ENCODE measurements around the gene MARCHF10. TPM values are rescaled to one million over a fixed set of nuclear protein-coding genes. Genes with fewer than 3 reads are reported as not detected.
A peak's percentile ranks its signal among the peaks of the same experiment; 100 is the strongest.

Gene MARCHF10
- total and polyA plus RNA-seq, 4 donors = not detected

DNA sequence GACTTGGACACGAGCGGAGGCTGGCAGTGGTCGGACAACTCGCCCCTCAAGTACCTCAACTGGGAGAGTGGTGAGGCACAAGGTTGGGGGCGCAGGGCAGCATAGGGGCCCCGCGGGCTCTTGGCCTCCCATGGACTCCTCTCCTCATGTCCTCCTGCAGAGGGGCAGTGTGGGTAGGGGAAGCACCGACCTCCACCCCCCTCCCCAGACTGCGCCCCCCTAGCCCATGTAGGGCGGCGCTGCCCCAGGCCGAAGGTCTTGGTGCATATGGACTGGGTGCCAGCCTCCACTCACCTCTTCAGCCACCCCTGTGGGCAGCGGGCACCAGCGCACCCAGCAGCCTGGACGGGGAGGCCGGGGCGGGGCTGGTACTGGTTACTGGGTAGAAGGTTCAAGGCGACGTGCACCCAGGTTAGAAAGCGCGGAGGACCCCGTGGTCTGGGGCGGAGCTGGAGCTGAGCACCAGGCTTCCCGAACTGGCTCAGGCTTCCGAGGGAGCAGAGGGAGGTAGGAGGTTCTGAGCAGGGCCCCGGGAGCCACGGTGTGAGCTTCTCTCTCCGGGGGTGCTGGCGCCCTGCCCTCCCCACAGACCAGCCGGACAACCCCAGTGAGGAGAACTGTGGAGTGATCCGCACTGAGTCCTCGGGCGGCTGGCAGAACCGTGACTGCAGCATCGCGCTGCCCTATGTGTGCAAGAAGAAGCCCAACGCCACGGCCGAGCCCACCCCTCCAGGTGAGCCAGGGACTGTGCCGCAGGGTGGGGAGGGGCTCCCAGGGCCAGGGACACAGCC, 141.1 kb downstream of the MARCHF10 start:
- Histone ChIP-seq H3K27ac (ENCODE audit: low read depth in 1 of 2, low read length in 2 of 2) (no peak overlapping the region), H3K4me3 (ENCODE audit: low read length in 2 of 2) (no peak overlapping the region), H3K9me3 (ENCODE audit: control insufficient read depth, low read length) (no peaks in the 10 kb centered on the region), H3K36me3 (ENCODE audit: control insufficient read depth in 1 of 2, insufficient read depth in 2 of 2, low read length in 1 of 2) (no peaks in the 10 kb centered on the region), H3K4me1 (ENCODE audit: control insufficient read depth in 1 of 2, insufficient read depth in 2 of 2, low read length in 2 of 2) (no peaks in the 10 kb centered on the region), H3K27me3 (ENCODE audit: control insufficient read depth in 1 of 2, insufficient read depth in 2 of 2, low read length in 1 of 2) (no peaks in the 10 kb centered on the region)
- DNase-seq (peak in 1 of 2 donors; percentile 67), ATAC-seq (ENCODE audit: low FRiP score) (no peak)
- intact Hi-C loops (cut with DNase I) = no loop called here
- WGBS, 2 donors = 88 to 90% methylated on average over 38 to 40 of the region's 40 CpGs

DNA sequence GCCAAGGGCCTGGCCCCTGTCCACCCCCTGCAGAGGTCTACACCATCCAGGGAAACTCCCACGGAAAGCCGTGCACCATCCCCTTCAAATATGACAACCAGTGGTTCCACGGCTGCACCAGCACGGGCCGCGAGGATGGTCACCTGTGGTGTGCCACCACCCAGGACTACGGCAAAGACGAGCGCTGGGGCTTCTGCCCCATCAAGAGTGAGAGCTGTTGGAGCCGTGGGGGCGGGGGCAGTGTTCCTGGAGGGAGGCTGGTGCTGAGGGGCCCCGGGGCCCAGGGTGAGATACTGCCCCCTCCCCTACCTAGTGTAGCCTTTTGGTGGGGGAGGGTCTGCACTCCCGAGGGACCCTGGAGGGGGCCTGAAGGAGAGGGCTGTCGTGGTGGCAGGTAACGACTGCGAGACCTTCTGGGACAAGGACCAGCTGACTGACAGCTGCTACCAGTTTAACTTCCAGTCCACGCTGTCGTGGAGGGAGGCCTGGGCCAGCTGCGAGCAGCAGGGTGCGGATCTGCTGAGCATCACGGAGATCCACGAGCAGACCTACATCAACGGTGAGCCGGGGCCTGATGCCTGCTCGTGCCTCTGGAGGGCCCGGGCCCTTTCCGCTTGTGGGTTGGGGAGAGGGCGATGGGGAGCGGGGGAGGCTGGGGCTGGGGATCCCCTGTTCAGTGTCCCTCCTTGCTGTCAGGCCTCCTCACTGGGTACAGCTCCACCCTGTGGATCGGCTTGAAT, 141.9 kb downstream of the MARCHF10 start:
- intact Hi-C loops (cut with DNase I) = no loop called here
- DNase-seq (peak in 1 of 2 donors; percentile 67), ATAC-seq (ENCODE audit: low FRiP score) (no peak)
- no peaks in the 10 kb centered on the region for H3K36me3 ChIP-seq (ENCODE audit: control insufficient read depth in 1 of 2, insufficient read depth in 2 of 2, low read length in 1 of 2)
- no peaks in the 10 kb centered on the region for H3K9me3 ChIP-seq (ENCODE audit: control insufficient read depth, low read length)
- H3K27me3 ChIP-seq (ENCODE audit: control insufficient read depth in 1 of 2, insufficient read depth in 2 of 2, low read length in 1 of 2) = no peaks in the 10 kb centered on the region
- H3K4me3 ChIP-seq (ENCODE audit: low read length in 2 of 2) = no peak overlapping the region
- no peak overlapping the region for H3K27ac ChIP-seq (ENCODE audit: low read depth in 1 of 2, low read length in 2 of 2)
- 77 to 83% methylated on average over 30 of the region's 30 CpGs for WGBS, 2 donors
- H3K4me1 ChIP-seq (ENCODE audit: control insufficient read depth in 1 of 2, insufficient read depth in 2 of 2, low read length in 2 of 2) = no peaks in the 10 kb centered on the region

DNA sequence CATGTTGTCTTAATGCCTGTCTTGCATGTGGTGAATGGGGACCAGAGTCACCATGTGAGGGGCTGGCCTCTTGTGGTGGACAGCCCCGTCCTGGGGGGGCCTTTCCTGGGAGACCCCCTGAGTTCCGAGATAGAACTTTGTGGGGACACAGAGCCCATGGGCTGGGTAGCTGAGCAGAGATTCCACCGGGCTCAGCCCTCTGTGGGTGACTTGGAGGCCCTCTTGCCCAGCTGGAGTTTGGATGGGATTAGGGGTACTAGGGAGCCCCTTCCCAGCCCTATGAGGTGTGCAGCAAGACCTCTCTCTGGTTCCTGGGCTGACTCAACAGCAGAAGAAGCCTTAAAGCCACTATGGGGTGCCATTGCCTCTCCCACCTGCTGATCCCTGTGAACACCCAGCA, 142.5 kb downstream of the MARCHF10 start:
- 86 to 87% methylated on average over 3 of the region's 3 CpGs for WGBS, 2 donors
- DNase-seq = peak in 1 of 2 donors; percentile 53
- Histone ChIP-seq H3K36me3 (ENCODE audit: control insufficient read depth in 1 of 2, insufficient read depth in 2 of 2, low read length in 1 of 2) (no peaks in the 10 kb centered on the region), H3K9me3 (ENCODE audit: control insufficient read depth, low read length) (no peaks in the 10 kb centered on the region), H3K27ac (ENCODE audit: low read depth in 1 of 2, low read length in 2 of 2) (no peak overlapping the region), H3K4me3 (ENCODE audit: low read length in 2 of 2) (no peak overlapping the region), H3K4me1 (ENCODE audit: control insufficient read depth in 1 of 2, insufficient read depth in 2 of 2, low read length in 2 of 2) (no peaks in the 10 kb centered on the region), H3K27me3 (ENCODE audit: control insufficient read depth in 1 of 2, insufficient read depth in 2 of 2, low read length in 1 of 2) (no peaks in the 10 kb centered on the region)
- intact Hi-C loops (cut with DNase I) = no loop called here
- no peak for ATAC-seq (ENCODE audit: low FRiP score)

DNA sequence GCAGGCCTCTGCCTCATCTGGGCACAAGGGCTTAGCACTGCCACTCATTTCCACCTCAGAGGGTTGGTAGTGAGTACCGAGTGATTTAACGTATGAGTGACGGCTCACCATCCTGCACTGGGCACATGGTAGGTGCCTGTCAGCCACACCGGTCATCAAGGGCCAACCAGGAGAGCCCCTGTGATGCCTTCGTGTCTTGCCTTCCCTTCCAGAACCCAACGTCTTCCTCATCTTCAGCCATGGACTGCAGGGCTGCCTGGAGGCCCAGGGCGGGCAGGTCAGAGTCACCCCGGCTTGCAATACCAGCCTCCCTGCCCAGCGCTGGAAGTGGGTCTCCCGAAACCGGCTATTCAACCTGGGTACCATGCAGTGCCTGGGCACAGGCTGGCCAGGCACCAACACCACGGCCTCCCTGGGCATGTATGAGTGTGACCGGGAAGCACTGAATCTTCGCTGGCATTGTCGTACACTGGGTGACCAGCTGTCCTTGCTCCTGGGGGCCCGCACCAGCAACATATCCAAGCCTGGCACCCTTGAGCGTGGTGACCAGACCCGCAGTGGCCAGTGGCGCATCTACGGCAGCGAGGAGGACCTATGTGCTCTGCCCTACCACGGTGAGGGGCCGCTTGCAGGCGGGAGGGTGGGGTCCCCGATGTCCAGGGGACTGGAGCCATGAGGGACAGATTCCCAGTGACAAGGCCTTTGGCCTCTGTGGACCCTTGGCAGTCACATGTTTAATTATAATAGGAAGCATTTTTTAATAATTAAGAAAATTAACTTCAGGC, 143.6 kb downstream of the MARCHF10 start:
- Histone ChIP-seq H3K4me3 (ENCODE audit: low read length in 2 of 2) (no peak overlapping the region), H3K36me3 (ENCODE audit: control insufficient read depth in 1 of 2, insufficient read depth in 2 of 2, low read length in 1 of 2) (no peaks in the 10 kb centered on the region), H3K9me3 (ENCODE audit: control insufficient read depth, low read length) (no peaks in the 10 kb centered on the region), H3K27ac (ENCODE audit: low read depth in 1 of 2, low read length in 2 of 2) (no peak overlapping the region), H3K27me3 (ENCODE audit: control insufficient read depth in 1 of 2, insufficient read depth in 2 of 2, low read length in 1 of 2) (no peaks in the 10 kb centered on the region), H3K4me1 (ENCODE audit: control insufficient read depth in 1 of 2, insufficient read depth in 2 of 2, low read length in 2 of 2) (no peaks in the 10 kb centered on the region)
- no peak for ATAC-seq (ENCODE audit: low FRiP score)
- intact Hi-C loops (cut with DNase I) = no loop called here
- peak in 1 of 2 donors; percentile 52 for DNase-seq
- WGBS, 2 donors = 88 to 93% methylated on average over 25 of the region's 25 CpGs

DNA sequence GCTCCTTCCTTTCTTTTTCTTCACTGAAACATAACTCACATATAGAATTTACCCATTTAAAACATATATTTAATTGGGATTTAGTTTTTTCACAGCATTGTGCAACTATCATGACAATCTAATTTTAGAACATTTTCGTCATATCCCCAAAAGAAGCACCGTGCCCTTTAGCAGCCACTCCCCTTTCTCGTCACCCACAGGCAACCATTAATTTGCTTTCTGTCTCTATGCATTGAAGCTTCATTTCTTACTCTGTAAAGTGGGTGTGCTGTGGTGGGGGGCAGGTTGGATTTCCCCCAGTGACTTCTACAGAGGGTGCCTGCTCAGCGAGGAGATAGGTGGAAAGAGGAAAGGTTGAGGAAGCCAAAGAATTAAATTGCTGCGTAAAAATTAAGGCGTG, 144.8 kb downstream of the MARCHF10 start:
- DNase-seq (no peak), ATAC-seq (ENCODE audit: low FRiP score) (no peak)
- Histone ChIP-seq H3K9me3 (ENCODE audit: control insufficient read depth, low read length) (no peaks in the 10 kb centered on the region), H3K27me3 (ENCODE audit: control insufficient read depth in 1 of 2, insufficient read depth in 2 of 2, low read length in 1 of 2) (no peaks in the 10 kb centered on the region), H3K4me1 (ENCODE audit: control insufficient read depth in 1 of 2, insufficient read depth in 2 of 2, low read length in 2 of 2) (no peaks in the 10 kb centered on the region), H3K36me3 (ENCODE audit: control insufficient read depth in 1 of 2, insufficient read depth in 2 of 2, low read length in 1 of 2) (no peaks in the 10 kb centered on the region), H3K27ac (ENCODE audit: low read depth in 1 of 2, low read length in 2 of 2) (no peak overlapping the region), H3K4me3 (ENCODE audit: low read length in 2 of 2) (no peak overlapping the region)
- intact Hi-C loops (cut with DNase I) = no loop called here
- WGBS, 2 donors = 66% methylated on average over 6 of the region's 6 CpGs

DNA sequence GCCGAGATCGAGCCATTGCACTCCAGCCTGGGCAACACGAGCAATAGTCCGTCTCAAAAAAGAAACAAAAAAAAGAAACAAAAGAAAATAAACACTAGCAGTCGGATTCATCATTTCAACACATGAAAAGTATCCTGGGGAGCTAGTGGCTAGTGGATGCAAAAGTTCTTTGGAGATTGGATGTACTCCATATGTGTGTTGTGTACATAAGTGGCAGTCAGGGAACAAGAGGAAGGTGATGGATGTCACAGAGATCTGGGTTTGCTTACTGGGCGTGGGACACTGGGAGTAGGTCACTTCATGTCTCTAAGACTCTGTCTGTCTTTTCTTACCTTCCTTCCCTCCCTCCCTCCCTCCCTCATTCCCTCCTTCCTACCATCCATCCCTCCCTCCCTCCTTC, 145.3 kb downstream of the MARCHF10 start:
- no peak overlapping the region for H3K4me3 ChIP-seq (ENCODE audit: low read length in 2 of 2)
- H3K36me3 ChIP-seq (ENCODE audit: control insufficient read depth in 1 of 2, insufficient read depth in 2 of 2, low read length in 1 of 2) = no peaks in the 10 kb centered on the region
- no peak overlapping the region for H3K27ac ChIP-seq (ENCODE audit: low read depth in 1 of 2, low read length in 2 of 2)
- H3K27me3 ChIP-seq (ENCODE audit: control insufficient read depth in 1 of 2, insufficient read depth in 2 of 2, low read length in 1 of 2) = no peaks in the 10 kb centered on the region
- no peaks in the 10 kb centered on the region for H3K9me3 ChIP-seq (ENCODE audit: control insufficient read depth, low read length)
- DNase-seq = no peak
- 28% methylated on average over 6 of the region's 6 CpGs for WGBS, 2 donors
- no peak for ATAC-seq (ENCODE audit: low FRiP score)
- intact Hi-C loops (cut with DNase I) = no loop called here
- no peaks in the 10 kb centered on the region for H3K4me1 ChIP-seq (ENCODE audit: control insufficient read depth in 1 of 2, insufficient read depth in 2 of 2, low read length in 2 of 2)

DNA sequence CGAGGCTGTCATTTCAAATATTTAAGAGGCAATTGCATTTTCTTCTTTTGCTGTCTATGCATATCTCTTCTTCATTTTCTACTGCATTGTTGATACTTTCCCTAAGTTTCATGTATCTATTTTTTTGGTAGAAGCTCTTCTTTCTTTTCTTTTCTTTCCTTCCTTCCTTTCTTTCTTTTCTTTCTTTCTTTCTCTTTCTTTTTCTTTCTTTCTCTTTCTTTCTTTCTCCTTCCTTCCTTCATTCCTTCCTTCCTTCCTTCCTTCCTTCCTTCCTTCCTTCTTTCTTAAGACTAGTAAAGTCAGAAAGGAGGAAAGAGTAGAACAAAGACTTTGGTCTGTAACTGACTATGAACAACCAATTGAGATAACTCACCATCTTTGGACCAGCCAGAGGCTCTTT, 146.8 kb downstream of the MARCHF10 start:
- Histone ChIP-seq H3K27me3 (ENCODE audit: control insufficient read depth in 1 of 2, insufficient read depth in 2 of 2, low read length in 1 of 2) (no peaks in the 10 kb centered on the region), H3K36me3 (ENCODE audit: control insufficient read depth in 1 of 2, insufficient read depth in 2 of 2, low read length in 1 of 2) (no peaks in the 10 kb centered on the region), H3K9me3 (ENCODE audit: control insufficient read depth, low read length) (no peaks in the 10 kb centered on the region), H3K27ac (ENCODE audit: low read depth in 1 of 2, low read length in 2 of 2) (no peak overlapping the region), H3K4me1 (ENCODE audit: control insufficient read depth in 1 of 2, insufficient read depth in 2 of 2, low read length in 2 of 2) (no peaks in the 10 kb centered on the region), H3K4me3 (ENCODE audit: low read length in 2 of 2) (no peak overlapping the region)
- 100% methylated on average over 1 of the region's 1 CpG for WGBS, 2 donors
- ATAC-seq (ENCODE audit: low FRiP score) = no peak
- intact Hi-C loops (cut with DNase I) = no loop called here
- no peak for DNase-seq

DNA sequence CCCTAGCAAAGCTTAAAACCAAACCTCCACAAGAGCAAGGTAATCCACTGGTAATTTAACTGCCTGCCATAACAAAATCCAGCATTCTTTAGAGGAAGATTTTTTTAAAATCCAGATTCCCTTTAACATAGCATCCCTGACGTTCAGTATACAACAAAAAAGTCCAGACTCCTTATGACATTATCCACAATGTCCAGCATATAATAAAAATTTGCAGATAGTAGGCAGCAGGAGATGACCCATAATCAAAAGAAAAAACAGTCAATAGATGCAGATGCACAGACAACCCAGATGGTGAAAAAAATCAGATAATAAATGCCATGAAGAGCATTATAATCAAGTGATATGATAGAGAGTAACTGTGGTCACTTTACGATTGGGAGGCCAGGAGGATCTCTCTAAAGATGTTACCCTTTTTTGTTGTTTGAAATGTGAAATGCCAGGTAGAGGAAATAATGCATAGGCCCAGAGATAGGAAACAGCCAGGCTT, 147.4 kb downstream of the MARCHF10 start:
- H3K27me3 ChIP-seq (ENCODE audit: control insufficient read depth in 1 of 2, insufficient read depth in 2 of 2, low read length in 1 of 2) = no peaks in the 10 kb centered on the region
- intact Hi-C loops (cut with DNase I) = no loop called here
- ATAC-seq (ENCODE audit: low FRiP score) = no peak
- H3K27ac ChIP-seq (ENCODE audit: low read depth in 1 of 2, low read length in 2 of 2) = no peak overlapping the region
- no peaks in the 10 kb centered on the region for H3K36me3 ChIP-seq (ENCODE audit: control insufficient read depth in 1 of 2, insufficient read depth in 2 of 2, low read length in 1 of 2)
- no peak overlapping the region for H3K4me3 ChIP-seq (ENCODE audit: low read length in 2 of 2)
- H3K4me1 ChIP-seq (ENCODE audit: control insufficient read depth in 1 of 2, insufficient read depth in 2 of 2, low read length in 2 of 2) = no peaks in the 10 kb centered on the region
- WGBS, 2 donors = 95 to 96% methylated on average over 2 of the region's 2 CpGs
- no peak for DNase-seq
- H3K9me3 ChIP-seq (ENCODE audit: control insufficient read depth, low read length) = no peaks in the 10 kb centered on the region

Data from aorta (tissue), 5 donors.